Hair follicular keratinocyte (primary cell): ENCODE measurements around the gene B4GALNT2. TPM values are rescaled to one million over a fixed set of nuclear protein-coding genes. Genes with fewer than 3 reads are reported as not detected.

Experiments used
- total RNA-seq: library from RNA; depleted of rRNA; stranded (reverse); fragments of >200 nt; gene quantifications from 2 replicates; pipeline ENCODE4 v1.2.3, GENCODE V29; 2015

The B4GALNT2 gene
- 0.49 and 3.5 TPM in 2 replicates for total RNA-seq

GRCh38 chr17:49132699-49133364, at the start of gene B4GALNT2:
Gene B4GALNT2, plus strand, starts transcription at chr17:49132769. Its CDS starts 24 bp downstream, at chr17:49132793.

GRCh38 chr17:49210158-49211029, 77.8 kb downstream of the B4GALNT2 start, which contains the start of the genes ABI3 and GNGT2:
Gene ABI3, plus strand, starts transcription at chr17:49210707. Its CDS starts 18 bp downstream, at chr17:49210725.
Gene GNGT2, minus strand, starts transcription at chr17:49210574. Its CDS starts 3,152 bp downstream, at chr17:49207422.

Other genes with a start within 250 kb of the B4GALNT2 start
- 133 and 215 TPM in 2 replicates for gene ATP5MC1, start 240.0 kb upstream of the B4GALNT2 start, total RNA-seq
- gene UBE2Z, start 224.4 kb upstream of the B4GALNT2 start, total RNA-seq, result 72.0 and 79.5 TPM in 2 replicates
- gene SNF8, start 187.9 kb upstream of the B4GALNT2 start, total RNA-seq, result 92.3 and 99.6 TPM in 2 replicates
- not detected in 2 replicates for gene GIP, start 164.2 kb upstream of the B4GALNT2 start, total RNA-seq
- gene IGF2BP1, start 135.4 kb upstream of the B4GALNT2 start, total RNA-seq, result not detected in 2 replicates
- not detected in 2 replicates for gene GNGT2, start 77.8 kb downstream of the B4GALNT2 start, total RNA-seq
- not detected in 2 replicates for gene ABI3, start 77.9 kb downstream of the B4GALNT2 start, total RNA-seq
- 0.11 TPM in 1 of 2 replicates, not detected in the other for gene PHOSPHO1, start 98.0 kb downstream of the B4GALNT2 start, total RNA-seq
- gene ZNF652, start 229.5 kb downstream of the B4GALNT2 start, total RNA-seq, result 6.0 and 7.1 TPM in 2 replicates